ENCODE data around the gene SLC36A3.
"Not testable (repeated sequence)": the region's sequence is repeated elsewhere in the genome, so short reads cannot be mapped to it uniquely, and the experiment has no call there.

SLC36A3 gene

DNA sequence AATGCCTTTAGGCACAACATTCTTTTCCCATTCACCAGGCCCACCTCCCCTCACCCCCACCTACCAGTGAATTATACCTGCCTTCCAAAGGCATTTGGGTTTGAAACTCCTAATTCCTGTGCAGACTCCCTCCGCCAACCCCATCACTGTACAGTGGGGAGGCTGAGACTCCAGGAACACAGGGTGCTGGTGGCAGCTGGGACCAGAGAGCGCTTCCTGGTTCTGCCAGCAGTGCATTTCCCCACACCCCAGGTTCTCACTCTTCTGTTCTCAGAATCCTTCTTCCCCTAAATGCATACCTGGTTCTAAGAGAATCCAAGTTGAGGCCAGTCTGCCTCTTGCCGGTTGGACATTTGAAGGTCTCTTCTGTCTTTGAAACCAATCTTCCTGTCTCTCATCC, 22.7 kb upstream of the SLC36A3 start:
- no peaks in the 10 kb centered on the region for H3K9me3 ChIP-seq (ENCODE audit: low read length)
- H3K4me3 ChIP-seq (ENCODE audit: low read depth in 1 of 2, low read length in 2 of 2), result no peak overlapping the region
- no peaks in the 10 kb centered on the region for H3K36me3 ChIP-seq (ENCODE audit: insufficient read depth, low read length)
- H3K9ac ChIP-seq (ENCODE audit: low read length), result no peak overlapping the region
- no peak overlapping the region for H3K27ac ChIP-seq (ENCODE audit: low read depth, low read length)
- no peaks in the 10 kb centered on the region for H3K27me3 ChIP-seq (ENCODE audit: control insufficient read depth in 1 of 2, insufficient read depth in 2 of 2, low read length in 2 of 2)
- H3K4me1 ChIP-seq (ENCODE audit: insufficient read depth, low read length), result no peaks in the 10 kb centered on the region

DNA sequence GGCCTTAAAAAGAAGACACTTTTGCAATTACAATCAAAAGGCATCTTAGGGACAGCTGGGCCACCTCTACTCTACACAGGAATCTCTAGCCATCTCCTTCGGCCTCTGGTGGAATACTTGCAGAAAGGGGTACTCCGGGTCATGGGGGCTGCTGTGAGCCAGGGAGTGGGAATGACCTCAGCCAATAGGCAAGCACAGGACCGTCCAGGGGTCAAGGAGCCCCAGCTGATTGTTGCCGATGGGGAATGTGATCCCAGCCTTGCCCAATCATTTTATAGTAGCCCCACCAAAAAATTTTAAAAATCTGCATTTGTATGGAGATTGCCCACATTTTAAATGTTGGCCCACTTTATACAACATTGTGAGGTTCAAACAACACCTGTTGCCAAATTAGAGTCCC, 16.9 kb upstream of the SLC36A3 start:
- Histone ChIP-seq H3K27ac (ENCODE audit: low read depth, low read length) (no peak overlapping the region), H3K27me3 (ENCODE audit: control insufficient read depth in 1 of 2, insufficient read depth in 2 of 2, low read length in 2 of 2) (no peaks in the 10 kb centered on the region), H3K4me3 (ENCODE audit: low read depth in 1 of 2, low read length in 2 of 2) (no peak overlapping the region), H3K4me1 (ENCODE audit: insufficient read depth, low read length) (peaks cover 5% of the 10 kb centered on the region), H3K9me3 (ENCODE audit: low read length) (no peaks in the 10 kb centered on the region), H3K36me3 (ENCODE audit: insufficient read depth, low read length) (no peaks in the 10 kb centered on the region), H3K9ac (ENCODE audit: low read length) (no peak overlapping the region)

DNA sequence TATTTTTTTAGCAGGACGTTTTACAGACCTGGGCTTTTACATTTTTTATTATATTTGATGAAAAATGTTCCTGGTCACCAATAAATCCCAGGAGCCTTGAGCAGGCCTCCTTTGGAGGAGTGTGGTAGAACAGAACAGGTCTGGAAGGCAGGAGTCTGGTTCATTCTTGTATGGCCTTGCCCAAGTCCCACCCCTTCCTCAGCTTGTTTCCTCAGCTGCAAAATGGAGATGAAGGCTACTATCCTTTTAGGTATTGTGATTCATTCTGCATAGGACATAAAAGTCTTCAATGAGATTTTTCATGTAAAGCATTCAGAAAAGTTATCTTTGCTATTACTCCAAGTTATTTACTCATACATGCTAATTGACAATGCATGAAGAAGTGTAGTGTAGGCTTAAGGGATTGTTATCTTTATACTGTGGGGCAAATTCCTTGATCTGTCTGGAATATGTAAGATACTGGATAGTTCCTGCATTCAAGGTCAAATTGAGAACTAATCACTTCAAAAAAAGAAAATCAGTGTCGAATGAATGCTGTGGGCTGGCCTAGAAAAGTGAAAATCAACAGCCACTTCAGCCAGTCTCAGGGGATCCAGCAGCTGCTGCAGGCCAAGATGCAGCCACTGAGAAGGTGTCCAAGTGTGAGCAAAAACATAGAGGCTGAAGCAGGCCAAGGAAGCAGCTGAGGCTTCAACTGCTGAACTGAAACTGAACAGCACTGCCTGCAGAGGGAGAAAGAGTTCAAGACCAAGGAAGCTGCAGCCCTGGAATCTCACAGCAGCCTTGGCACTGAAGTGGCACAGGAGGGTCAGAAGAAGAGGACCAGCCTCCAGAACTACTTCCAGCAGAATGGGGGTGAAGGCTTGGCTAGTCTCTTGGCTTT, 15.5 kb upstream of the SLC36A3 start:
- H3K4me1 ChIP-seq (ENCODE audit: insufficient read depth, low read length), result peaks cover 5% of the 10 kb centered on the region
- H3K9me3 ChIP-seq (ENCODE audit: low read length), result no peaks in the 10 kb centered on the region
- H3K27ac ChIP-seq (ENCODE audit: low read depth, low read length), result no peak overlapping the region
- H3K36me3 ChIP-seq (ENCODE audit: insufficient read depth, low read length), result no peaks in the 10 kb centered on the region
- H3K27me3 ChIP-seq (ENCODE audit: control insufficient read depth in 1 of 2, insufficient read depth in 2 of 2, low read length in 2 of 2), result no peaks in the 10 kb centered on the region
- no peak overlapping the region for H3K9ac ChIP-seq (ENCODE audit: low read length)
- no peak overlapping the region for H3K4me3 ChIP-seq (ENCODE audit: low read depth in 1 of 2, low read length in 2 of 2)

- no peak overlapping the region for H3K27ac ChIP-seq (ENCODE audit: low read depth, low read length)
- peaks cover 5% of the 10 kb centered on the region for H3K4me1 ChIP-seq (ENCODE audit: insufficient read depth, low read length)
- no peak overlapping the region for H3K4me3 ChIP-seq (ENCODE audit: low read depth in 1 of 2, low read length in 2 of 2)
- no peaks in the 10 kb centered on the region for H3K9me3 ChIP-seq (ENCODE audit: low read length)
- no peaks in the 10 kb centered on the region for H3K36me3 ChIP-seq (ENCODE audit: insufficient read depth, low read length)
- no peaks in the 10 kb centered on the region for H3K27me3 ChIP-seq (ENCODE audit: control insufficient read depth in 1 of 2, insufficient read depth in 2 of 2, low read length in 2 of 2)
- no peak overlapping the region for H3K9ac ChIP-seq (ENCODE audit: low read length)
Observed at GRCh38 chr5:151317871-151318270, 14.3 kb upstream of the SLC36A3 start.

DNA sequence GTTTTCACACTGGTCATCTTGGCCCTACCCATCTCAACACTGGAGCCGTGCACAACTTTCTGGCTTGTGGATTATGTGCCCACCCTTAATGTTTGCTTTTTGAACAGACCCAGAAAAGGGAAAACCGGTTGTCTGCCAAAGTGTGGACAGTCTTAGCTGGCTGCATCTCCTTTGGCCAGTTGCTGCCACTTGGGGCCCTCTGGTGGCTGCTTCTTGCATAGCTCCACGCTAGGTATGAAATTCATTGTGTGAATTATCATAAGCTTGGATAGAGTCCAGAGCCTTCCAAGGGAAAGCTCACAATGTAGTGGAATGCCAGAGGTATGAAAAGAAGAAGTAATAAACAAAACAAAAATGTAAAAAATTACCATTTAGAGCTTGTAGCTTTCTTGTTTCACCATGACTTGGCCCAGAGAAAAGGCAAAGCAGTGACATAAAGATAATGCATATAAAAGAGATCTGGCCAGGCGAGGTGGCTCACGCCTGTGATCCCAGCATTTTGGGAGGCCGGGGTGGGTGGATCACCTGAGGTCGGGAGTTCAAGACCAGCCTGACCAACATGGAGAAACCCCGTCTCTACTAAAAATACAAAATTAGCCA, 12.5 kb upstream of the SLC36A3 start:
- Histone ChIP-seq H3K9ac (ENCODE audit: low read length) (no peak overlapping the region), H3K27me3 (ENCODE audit: control insufficient read depth in 1 of 2, insufficient read depth in 2 of 2, low read length in 2 of 2) (no peaks in the 10 kb centered on the region), H3K36me3 (ENCODE audit: insufficient read depth, low read length) (no peaks in the 10 kb centered on the region), H3K27ac (ENCODE audit: low read depth, low read length) (no peak overlapping the region), H3K4me3 (ENCODE audit: low read depth in 1 of 2, low read length in 2 of 2) (no peak overlapping the region), H3K4me1 (ENCODE audit: insufficient read depth, low read length) (peaks cover 5% of the 10 kb centered on the region), H3K9me3 (ENCODE audit: low read length) (no peaks in the 10 kb centered on the region)

- no peak overlapping the region for H3K9ac ChIP-seq (ENCODE audit: low read length)
- no peaks in the 10 kb centered on the region for H3K4me1 ChIP-seq (ENCODE audit: insufficient read depth, low read length)
- no peak overlapping the region for H3K27ac ChIP-seq (ENCODE audit: low read depth, low read length)
- H3K36me3 ChIP-seq (ENCODE audit: insufficient read depth, low read length), result no peaks in the 10 kb centered on the region
- no peak overlapping the region for H3K4me3 ChIP-seq (ENCODE audit: low read depth in 1 of 2, low read length in 2 of 2)
- no peaks in the 10 kb centered on the region for H3K27me3 ChIP-seq (ENCODE audit: control insufficient read depth in 1 of 2, insufficient read depth in 2 of 2, low read length in 2 of 2)
- no peaks in the 10 kb centered on the region for H3K9me3 ChIP-seq (ENCODE audit: low read length)
Observed at GRCh38 chr5:151313357-151313756, 9.8 kb upstream of the SLC36A3 start.

- no peaks in the 10 kb centered on the region for H3K27me3 ChIP-seq (ENCODE audit: control insufficient read depth in 1 of 2, insufficient read depth in 2 of 2, low read length in 2 of 2)
- no peak overlapping the region for H3K4me3 ChIP-seq (ENCODE audit: low read depth in 1 of 2, low read length in 2 of 2)
- H3K9me3 ChIP-seq (ENCODE audit: low read length), result no peaks in the 10 kb centered on the region
- H3K9ac ChIP-seq (ENCODE audit: low read length), result no peak overlapping the region
- H3K27ac ChIP-seq (ENCODE audit: low read depth, low read length), result no peak overlapping the region
- H3K4me1 ChIP-seq (ENCODE audit: insufficient read depth, low read length), result no peaks in the 10 kb centered on the region
- no peaks in the 10 kb centered on the region for H3K36me3 ChIP-seq (ENCODE audit: insufficient read depth, low read length)
Observed at GRCh38 chr5:151312756-151313324, 9.3 kb upstream of the SLC36A3 start.

- no peaks in the 10 kb centered on the region for H3K36me3 ChIP-seq (ENCODE audit: insufficient read depth, low read length)
- no peaks in the 10 kb centered on the region for H3K27me3 ChIP-seq (ENCODE audit: control insufficient read depth in 1 of 2, insufficient read depth in 2 of 2, low read length in 2 of 2)
- H3K4me3 ChIP-seq (ENCODE audit: low read depth in 1 of 2, low read length in 2 of 2), result no peak overlapping the region
- H3K9ac ChIP-seq (ENCODE audit: low read length), result no peak overlapping the region
- H3K9me3 ChIP-seq (ENCODE audit: low read length), result no peaks in the 10 kb centered on the region
- H3K27ac ChIP-seq (ENCODE audit: low read depth, low read length), result no peak overlapping the region
- no peaks in the 10 kb centered on the region for H3K4me1 ChIP-seq (ENCODE audit: insufficient read depth, low read length)
Observed at GRCh38 chr5:151310932-151311331, 7.4 kb upstream of the SLC36A3 start.

GRCh38 chr5:151309821-151310220, 6.3 kb upstream of the SLC36A3 start:
- H3K9ac ChIP-seq (ENCODE audit: low read length); H3K4me3 ChIP-seq (ENCODE audit: low read depth in 1 of 2, low read length in 2 of 2); H3K27ac ChIP-seq (ENCODE audit: low read depth, low read length); H3K36me3 ChIP-seq (ENCODE audit: insufficient read depth, low read length); H3K4me1 ChIP-seq (ENCODE audit: insufficient read depth, low read length); H3K27me3 ChIP-seq (ENCODE audit: control insufficient read depth in 1 of 2, insufficient read depth in 2 of 2, low read length in 2 of 2); H3K9me3 ChIP-seq (ENCODE audit: low read length): not testable (repeated sequence)

GRCh38 chr5:151309266-151309665, 5.7 kb upstream of the SLC36A3 start:
- not testable (repeated sequence) for H3K4me3 ChIP-seq (ENCODE audit: low read depth in 1 of 2, low read length in 2 of 2); H3K9me3 ChIP-seq (ENCODE audit: low read length); H3K27me3 ChIP-seq (ENCODE audit: control insufficient read depth in 1 of 2, insufficient read depth in 2 of 2, low read length in 2 of 2); H3K27ac ChIP-seq (ENCODE audit: low read depth, low read length); H3K36me3 ChIP-seq (ENCODE audit: insufficient read depth, low read length); H3K9ac ChIP-seq (ENCODE audit: low read length); H3K4me1 ChIP-seq (ENCODE audit: insufficient read depth, low read length)

DNA sequence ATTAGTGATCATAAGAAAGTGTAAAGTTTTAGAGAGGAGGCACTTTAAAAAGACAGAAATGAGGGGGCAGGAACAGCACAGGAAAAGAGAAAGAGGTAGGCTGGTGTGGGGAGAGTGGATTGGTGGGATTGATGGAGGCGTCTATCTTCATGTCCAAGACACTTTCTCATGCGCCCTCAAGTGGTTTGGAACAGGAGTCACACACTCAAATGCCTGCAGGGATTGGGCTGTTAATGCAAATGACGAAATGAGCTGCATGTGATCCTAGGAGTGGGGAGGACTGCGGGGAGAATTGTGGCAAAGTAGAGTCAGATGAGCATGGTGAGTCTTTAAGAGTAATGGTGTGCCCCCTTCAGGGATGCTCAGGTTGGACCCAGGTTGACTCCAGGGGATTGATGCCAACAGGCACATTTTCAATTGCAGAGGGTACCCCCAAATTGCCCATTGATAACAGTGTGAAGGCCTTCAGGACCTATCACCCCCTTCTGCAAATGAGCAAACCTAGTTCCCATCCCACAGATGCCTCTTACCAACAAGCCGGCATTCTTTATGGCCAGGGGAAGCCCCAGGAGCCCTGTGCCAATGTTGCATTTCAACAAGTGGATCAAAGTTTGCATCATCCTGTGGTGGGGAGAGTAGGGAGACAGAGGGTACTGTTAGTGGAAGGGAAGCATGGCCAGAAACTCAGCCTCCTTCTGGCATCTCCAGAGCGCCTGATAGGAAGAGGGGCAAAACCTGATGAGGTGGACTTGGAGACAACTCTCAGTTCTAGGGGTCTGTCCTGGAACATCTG, 5.3 kb downstream of the SLC36A3 start:
- H3K27ac ChIP-seq (ENCODE audit: low read depth, low read length), result no peak overlapping the region
- no peaks in the 10 kb centered on the region for H3K4me1 ChIP-seq (ENCODE audit: insufficient read depth, low read length)
- no peaks in the 10 kb centered on the region for H3K9me3 ChIP-seq (ENCODE audit: low read length)
- H3K27me3 ChIP-seq (ENCODE audit: control insufficient read depth in 1 of 2, insufficient read depth in 2 of 2, low read length in 2 of 2), result no peaks in the 10 kb centered on the region
- no peak overlapping the region for H3K4me3 ChIP-seq (ENCODE audit: low read depth in 1 of 2, low read length in 2 of 2)
- no peak overlapping the region for H3K9ac ChIP-seq (ENCODE audit: low read length)
- no peaks in the 10 kb centered on the region for H3K36me3 ChIP-seq (ENCODE audit: insufficient read depth, low read length)
